ENCODE data around the gene SH3GL2.
A peak's percentile ranks its signal among the peaks of the same experiment; 100 is the strongest.
"Not testable (repeated sequence)": the region's sequence is repeated elsewhere in the genome, so short reads cannot be mapped to it uniquely, and the experiment has no call there.

SH3GL2 gene

DNA sequence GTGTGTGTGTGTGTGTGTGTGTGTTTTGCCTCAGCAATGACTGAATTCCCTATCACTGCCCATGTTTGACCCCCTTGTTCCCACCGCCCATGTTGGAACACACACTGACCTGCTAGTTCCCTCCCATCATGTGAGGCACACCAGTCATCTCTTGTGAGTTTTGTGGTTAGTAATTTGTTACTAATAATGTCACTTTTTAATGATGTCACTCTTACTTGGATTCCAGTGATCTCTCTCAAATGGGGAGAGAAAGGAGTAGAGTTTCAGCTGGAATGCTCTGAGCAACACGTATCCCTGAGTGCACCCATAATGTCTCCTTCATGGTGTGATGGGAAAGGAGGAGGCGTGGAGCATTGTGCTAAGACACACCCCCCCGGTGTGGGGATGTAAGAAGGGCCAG lies 172.6 kb downstream of the SH3GL2 start:
- no peak for DNase-seq (ENCODE audit: low spot score)

- no peak for DNase-seq (ENCODE audit: low spot score)
Observed at GRCh38 chr9:17752021-17752420, 173.2 kb downstream of the SH3GL2 start.

DNA sequence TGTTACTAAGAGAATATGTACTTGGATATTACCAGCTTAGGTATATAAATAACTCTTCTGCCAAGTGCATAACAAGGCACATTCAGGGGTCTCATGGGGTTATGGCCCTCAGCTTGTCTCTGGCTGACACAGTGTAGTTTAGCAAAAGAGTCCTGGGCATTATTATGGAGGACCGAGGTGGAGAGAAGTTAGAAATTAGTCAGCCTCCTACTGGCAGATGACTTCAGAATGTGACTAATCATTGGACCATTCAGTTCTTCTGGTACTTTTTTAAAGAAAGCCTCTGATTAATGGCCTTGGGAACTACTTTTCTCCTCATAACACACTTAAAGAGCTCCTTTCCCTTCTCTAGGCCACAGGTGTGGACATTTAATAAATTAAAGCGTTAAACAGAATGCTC lies 178.9 kb downstream of the SH3GL2 start:
- DNase-seq (ENCODE audit: low spot score): no peak

- DNase-seq (ENCODE audit: low spot score): no peak
Observed at GRCh38 chr9:17760250-17760649, 181.4 kb downstream of the SH3GL2 start.

DNA sequence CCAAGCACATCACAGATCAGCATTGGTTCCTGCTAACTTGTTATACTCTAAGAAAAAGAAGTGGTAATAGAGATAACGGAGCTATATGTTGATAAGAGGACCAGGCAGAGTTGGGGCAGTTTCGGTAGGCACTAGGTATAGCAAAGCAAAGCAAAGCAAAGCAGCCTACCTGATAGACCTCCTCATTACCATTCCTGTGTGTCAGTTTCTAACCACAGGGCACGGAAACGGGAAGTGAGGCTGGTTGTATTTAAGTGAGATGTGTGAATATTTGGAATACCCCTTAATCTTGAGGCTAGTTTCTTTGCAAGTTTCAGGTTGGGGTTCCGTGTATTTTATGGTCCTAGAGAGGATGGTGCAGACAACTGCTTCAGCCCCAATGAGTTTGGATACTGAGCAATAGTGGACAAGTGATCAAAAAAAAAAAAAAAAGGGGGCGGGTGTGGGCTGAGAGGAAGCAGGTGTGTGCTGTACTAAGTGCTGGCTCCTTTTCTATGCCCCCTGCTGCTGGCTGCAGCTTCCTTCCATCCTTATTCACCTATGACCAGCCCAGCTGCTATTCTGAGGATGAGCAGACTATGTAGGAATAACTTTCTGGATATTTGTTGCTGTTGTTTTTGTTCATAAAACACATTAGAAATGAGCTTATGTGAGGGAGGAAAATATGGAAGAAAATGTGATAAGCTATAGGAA lies 183.3 kb downstream of the SH3GL2 start:
- DNase-seq (ENCODE audit: low spot score): no peak

GRCh38 chr9:17764306-17764705 lies 185.4 kb downstream of the SH3GL2 start:
- no peak for DNase-seq (ENCODE audit: low spot score)

DNA sequence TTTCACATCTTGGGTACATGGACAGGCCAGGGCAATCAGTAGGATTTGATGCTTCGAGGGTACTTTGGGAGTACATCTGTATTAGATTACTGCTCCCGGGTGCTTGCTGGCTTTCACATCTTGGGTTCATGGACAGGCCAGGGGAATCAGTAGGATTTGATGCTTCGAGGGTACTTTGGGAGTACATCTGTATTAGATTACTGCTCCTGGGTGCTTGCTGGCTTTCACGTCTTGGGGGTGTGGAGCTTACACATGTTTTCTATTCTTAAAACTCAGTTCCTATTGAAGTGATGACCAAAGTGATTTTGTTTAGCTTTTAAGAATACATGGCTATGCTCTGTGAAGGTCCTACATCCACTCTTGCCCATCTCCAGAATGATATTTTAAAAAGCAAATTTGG lies 186.3 kb downstream of the SH3GL2 start:
- not testable (repeated sequence) for DNase-seq (ENCODE audit: low spot score)

DNA sequence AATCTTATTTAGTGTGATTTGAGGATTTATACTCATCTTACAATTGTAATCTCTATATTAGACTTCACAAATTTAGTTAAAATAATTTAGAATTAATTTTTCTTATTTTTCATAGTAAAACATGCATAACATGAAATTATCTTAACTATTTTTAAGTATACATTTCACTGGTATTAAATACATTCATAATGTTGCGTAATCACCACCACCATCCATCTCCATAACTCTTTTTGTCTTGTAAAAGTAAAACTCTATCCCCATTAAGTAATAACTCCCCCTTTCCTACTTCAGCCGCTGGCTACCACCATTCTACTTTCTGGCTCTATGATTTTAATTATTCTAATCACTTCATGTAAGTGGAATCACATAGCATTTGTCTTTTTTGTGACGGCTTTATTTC lies 193.4 kb downstream of the SH3GL2 start:
- DNase-seq (ENCODE audit: low spot score): no peak

- no peak for DNase-seq (ENCODE audit: low spot score)
Observed at GRCh38 chr9:17775656-17776055, 196.8 kb downstream of the SH3GL2 start.

DNA sequence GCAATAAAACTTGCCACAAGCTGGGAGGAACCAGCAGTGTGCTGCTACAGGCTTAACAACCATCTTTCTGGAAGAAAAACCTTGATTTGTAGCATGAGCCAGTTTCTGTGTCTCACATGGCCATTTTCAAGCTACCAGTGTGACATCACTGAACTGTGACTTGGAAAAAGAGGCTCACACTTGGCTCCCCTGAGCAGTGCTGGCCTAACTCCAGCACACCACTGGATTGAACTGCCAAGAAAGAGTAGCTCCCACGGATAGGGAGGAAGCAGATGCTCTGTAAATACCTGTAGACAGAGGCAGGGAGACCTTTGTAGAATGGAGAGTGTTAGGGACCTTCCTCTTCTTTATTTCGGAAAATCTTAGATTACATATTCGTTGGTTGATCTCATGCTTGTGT lies 197.9 kb downstream of the SH3GL2 start:
- no peak for DNase-seq (ENCODE audit: low spot score)

DNA sequence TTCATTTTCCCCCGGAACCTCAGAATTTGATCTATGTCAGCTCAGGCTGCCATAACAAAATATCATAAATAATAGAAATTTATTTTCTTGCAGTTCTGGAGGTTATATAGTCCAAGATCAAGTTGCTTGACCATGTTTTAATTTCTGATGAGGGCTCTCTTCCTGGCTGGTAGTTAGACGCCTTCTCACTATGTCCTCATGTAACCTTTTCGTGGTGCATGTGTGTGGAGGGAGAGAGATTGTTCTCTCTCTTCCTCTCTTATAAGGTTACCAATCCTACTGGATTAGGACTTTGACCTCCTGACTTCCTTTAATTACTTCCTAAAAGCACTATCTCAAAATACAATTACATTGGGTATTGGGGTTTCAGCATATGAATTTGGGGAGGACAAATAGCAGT lies 198.6 kb downstream of the SH3GL2 start:
- DNase-seq (ENCODE audit: low spot score): no peak

DNA sequence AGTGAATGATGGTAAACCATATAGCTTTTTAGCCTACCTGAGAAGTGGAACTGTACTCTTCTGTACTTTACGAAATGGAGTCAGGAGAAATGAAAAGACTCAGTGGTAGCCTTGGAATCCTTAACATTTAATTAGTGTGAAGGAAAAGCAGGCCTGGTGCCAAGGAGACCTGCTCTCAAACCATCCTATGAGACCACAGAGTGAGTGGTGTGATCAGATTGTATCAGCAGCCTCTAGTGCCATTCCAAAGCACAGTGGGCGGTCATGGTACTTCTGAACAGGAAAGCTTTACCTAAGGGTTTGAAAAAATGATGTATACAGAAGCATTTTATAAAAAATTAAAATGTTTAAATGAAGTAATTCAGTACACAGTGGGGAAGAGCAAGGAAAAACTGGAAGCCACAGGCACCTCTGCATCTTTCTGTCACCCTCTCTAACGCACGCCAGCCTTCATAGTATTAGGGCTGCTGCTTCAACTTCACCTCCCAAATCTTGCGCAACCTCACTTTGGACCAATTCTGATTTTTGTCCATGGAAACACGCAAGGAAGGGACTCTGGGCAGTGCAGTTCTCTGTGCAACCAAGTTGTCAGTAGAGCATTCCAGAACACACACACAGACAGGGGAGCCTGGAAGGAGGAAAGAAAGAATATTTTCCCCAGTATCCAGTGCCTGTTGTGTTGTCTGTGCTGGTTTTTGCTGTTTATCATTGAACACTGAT lies 203.7 kb downstream of the SH3GL2 start:
- DNase-seq (ENCODE audit: low spot score): no peak

DNA sequence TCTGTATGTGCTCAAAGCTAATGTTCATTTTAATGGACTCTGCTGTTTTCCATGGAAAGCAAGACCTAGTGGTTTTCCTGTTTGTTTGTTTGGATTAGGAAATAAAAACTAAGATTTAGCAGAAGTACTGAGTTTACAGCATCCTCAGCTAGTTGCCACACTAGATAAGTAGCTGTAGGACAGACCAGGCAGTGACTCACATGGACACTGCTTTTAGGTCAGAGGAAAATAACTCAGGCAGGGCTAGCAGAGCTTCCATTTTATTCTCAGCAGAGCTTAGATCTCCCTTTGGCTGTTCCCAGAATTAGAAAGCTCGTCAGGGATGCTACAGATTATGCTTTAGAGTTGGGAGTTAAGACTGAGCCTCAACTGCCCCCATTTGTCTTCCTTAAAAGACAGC lies 204.4 kb downstream of the SH3GL2 start:
- no peak for DNase-seq (ENCODE audit: low spot score)

- DNase-seq (ENCODE audit: low spot score): no peak
Observed at GRCh38 chr9:17789316-17789715, 210.4 kb downstream of the SH3GL2 start.

GRCh38 chr9:17793713-17794622 lies 215.1 kb downstream of the SH3GL2 start:
- no peak for DNase-seq (ENCODE audit: low spot score)

DNA sequence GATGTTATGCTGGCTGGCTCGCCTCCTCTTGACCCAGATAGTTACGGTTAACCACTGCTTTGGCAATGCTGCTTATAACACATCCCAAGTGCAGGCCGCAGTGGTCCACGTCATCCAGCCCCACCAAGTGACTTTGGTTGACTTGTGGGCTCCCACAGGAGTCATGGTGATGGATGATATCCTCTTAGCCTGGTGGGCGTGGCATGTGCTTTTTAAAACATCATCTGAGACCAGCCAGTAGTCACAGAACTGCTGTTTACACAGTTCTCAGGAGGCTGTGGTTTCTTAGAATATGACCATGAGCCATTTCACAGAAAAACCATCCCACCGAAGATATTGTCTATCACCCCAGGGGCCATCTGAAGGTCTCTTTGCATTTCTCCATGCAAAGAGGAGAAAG lies 216.9 kb downstream of the SH3GL2 start:
- DNase-seq (ENCODE audit: low spot score): no peak

DNA sequence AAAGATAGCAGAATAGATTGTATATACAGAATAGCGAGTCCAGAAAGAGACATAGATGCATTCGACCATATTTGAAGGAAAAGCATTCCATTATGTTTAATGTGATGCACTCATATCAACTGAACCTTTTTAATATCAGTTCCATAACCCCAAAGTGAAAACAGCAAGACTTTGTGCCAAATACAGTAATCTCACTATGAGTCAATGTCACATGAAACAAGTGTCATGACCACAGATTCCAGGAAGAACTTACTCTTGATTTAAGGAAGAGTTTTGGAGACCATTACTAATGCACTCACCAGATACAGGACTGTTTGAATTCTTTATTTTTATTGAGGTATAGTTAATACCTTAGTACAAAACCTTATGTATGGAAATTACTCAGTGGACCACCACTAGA lies 220.5 kb downstream of the SH3GL2 start:
- DNase-seq (ENCODE audit: low spot score): no peak

- DNase-seq (ENCODE audit: low spot score): no peak
Observed at GRCh38 chr9:17800418-17800817, 221.6 kb downstream of the SH3GL2 start.

DNA sequence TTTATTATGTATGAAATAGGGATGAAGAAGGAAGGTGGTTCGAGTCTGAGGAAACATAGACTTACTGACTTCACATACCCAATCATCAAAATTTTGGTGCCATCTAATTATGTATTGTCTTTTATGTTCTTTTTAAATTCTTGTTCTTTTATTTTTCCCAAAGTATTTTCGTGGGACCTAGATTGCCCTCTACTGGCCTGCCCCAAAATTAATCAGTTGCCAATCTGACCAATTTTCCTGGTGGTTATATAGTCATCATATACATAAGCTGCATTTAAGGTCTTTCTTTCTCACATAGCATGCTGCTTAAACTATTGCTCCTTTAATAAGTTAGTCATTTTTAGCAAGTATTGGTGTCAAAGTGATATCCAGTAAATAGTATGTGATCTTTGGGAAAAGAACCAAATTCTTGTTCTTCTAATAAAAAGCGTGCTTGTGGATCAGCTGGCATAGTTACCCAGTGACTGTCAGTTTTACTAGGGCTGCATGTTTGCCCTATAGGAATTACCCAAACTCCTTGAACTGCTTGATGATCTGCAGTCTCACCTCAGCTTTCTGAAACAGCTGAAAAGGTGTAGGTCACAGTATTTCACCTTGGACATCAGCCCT lies 223.5 kb downstream of the SH3GL2 start:
- peak; percentile 5 for DNase-seq (ENCODE audit: low spot score)

DNA sequence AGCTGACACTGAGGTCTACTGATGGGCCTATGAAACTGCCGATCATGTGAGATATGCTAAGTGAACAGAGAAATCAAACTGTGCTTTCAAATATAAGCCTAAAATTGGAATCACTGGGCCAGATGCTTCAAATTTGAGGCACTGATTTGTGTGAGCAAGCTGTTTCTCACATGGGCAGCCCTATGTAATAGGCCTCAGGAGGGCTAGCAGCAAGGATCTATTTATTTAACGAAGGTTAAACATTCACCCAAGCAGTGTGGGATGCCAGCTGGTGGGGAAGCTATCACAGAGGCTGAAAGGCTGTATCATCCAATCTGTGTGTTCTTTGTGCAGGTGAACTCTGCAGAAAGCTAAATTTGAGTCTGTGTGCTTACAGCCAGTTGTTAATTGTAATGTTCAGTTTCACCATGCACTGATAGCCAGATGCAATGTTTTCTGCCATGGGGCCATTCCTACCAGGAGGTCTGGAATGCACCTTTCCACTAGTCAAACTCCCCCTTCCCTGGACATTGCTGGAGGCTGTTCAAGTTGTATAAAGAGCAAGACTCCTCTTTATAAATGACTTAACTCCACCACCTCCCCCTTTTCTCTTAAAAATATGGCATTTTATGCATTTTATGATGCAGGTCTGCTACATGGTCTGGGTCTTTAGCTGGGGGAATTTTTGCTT lies 228.9 kb downstream of the SH3GL2 start:
- no peak for DNase-seq (ENCODE audit: low spot score)

GRCh38 chr9:17810317-17810716 lies 231.5 kb downstream of the SH3GL2 start:
- DNase-seq (ENCODE audit: low spot score): no peak
